ENCODE data around the gene TSSK3. TPM values are rescaled to one million over a fixed set of nuclear protein-coding genes. Genes with fewer than 3 reads are reported as not detected.

TSSK3 gene
- total and polyA plus RNA-seq, 2 of the 8 experiments (the other 6 are each of a cell fraction or from before 2014, with no cell fraction given) = 1.2 TPM

- Histone ChIP-seq H2BK5ac (ENCODE audit: low read depth, low read length) (no peak overlapping the region), H3K56ac (replicated peaks; ENCODE audit: insufficient read length, low read depth, low read length) (no peak overlapping the region), H4K91ac (replicated peaks; ENCODE audit: insufficient read length, low read length) (no peak overlapping the region), H3K23ac (ENCODE audit: insufficient read length) (no peak overlapping the region), H3K4me2 (ENCODE audit: insufficient read depth in 1 of 2, low read depth in 2 of 2, low read length in 2 of 2) (no peak overlapping the region), H2BK15ac (ENCODE audit: low read length) (no peak overlapping the region), H3K27me3 (replicated peaks in 1 of 4; ENCODE audit: control insufficient read depth in 3 of 4, extremely low read depth in 1 of 4, insufficient read depth in 3 of 4, low read length in 3 of 4) (no peaks in the 10 kb centered on the region), H3K4me1 (replicated peaks in 1 of 4; ENCODE audit: control insufficient read depth in 3 of 4, insufficient read depth in 4 of 4, low read length in 3 of 4) (no peaks in the 10 kb centered on the region; a peak in 1 of 7 replicates), H3K23me2 (ENCODE audit: low read depth, low read length) (no peaks in the 10 kb centered on the region), H2BK120ac (replicated peaks; ENCODE audit: low read depth, low read length) (no peak overlapping the region), H3K9me3 (ENCODE audit: insufficient read depth in 2 of 2, low read depth in 1 of 2, low read length in 1 of 2) (no peaks in the 10 kb centered on the region), H3K4me3 (ENCODE audit: extremely low read depth in 1 of 4, insufficient read depth in 2 of 4, low read depth in 3 of 4, low read length in 4 of 4) (no peak overlapping the region), H2AFZ (ENCODE audit: low read length) (0 out of 2 replicates have a peak overlapping the region, but pooled peaks have one; percentile 72), H3K27ac (ENCODE audit: low read depth, low read length) (no peak overlapping the region), H4K20me1 (replicated peaks in 1 of 2; ENCODE audit: control insufficient read depth in 1 of 2, insufficient read depth in 2 of 2, low read length in 2 of 2) (no peaks in the 10 kb centered on the region), H2AK5ac (ENCODE audit: low read depth, low read length) (no peak overlapping the region), H3K18ac (ENCODE audit: extremely low read depth, low read length) (no peak overlapping the region), H3K9ac (replicated peaks in 1 of 4; ENCODE audit: extremely low read depth in 1 of 4, low read depth in 3 of 4, low read length in 3 of 4) (no peak overlapping the region), H3K79me1 (ENCODE audit: low read depth, low read length) (no peaks in the 10 kb centered on the region), H4K5ac (ENCODE audit: insufficient read length, low read depth, low read length) (no peak overlapping the region), H4K8ac (ENCODE audit: extremely low read depth, insufficient read depth, low read length) (peak overlapping the region; percentile 3; the same call in 1 of the 2 replicates), H3K79me2 (ENCODE audit: control insufficient read depth in 1 of 2, insufficient read depth in 2 of 2, low read length in 2 of 2) (no peaks in the 10 kb centered on the region), H2BK20ac (ENCODE audit: low read length) (no peak overlapping the region), H3K36me3 (ENCODE audit: control insufficient read depth in 2 of 4, insufficient read depth in 4 of 4, low read length in 3 of 4) (no peaks in the 10 kb centered on the region), H3K4ac (replicated peaks; ENCODE audit: insufficient read length, low read depth, low read length) (no peak overlapping the region), H2BK12ac (ENCODE audit: low read depth, low read length) (no peak overlapping the region), H3K14ac (ENCODE audit: insufficient read length) (no peak overlapping the region)
- 46% methylated on average over 13 of the region's 13 CpGs; no CpG with 5 or more reads in 1 of the 2 experiments for WGBS, 2 experiments (ENCODE audit: extremely low coverage in 1 of 2, insufficient coverage in 1 of 2, insufficient read length in 1 of 2, insufficient replicate concordance in 2 of 2, low coverage in 1 of 2, low lambda C conversion rate in 2 of 2, missing lambda C conversion rate in 1 of 2)
- DNase-seq (ENCODE audit: low read depth in 1 of 2, low spot score in 2 of 2) = peak in 1 of 2 experiments; percentile 91
- no peak for FAIRE-seq
- POLR2A ChIA-PET (ENCODE audit: partially characterized antibody) = interaction anchor here (0.6 to 1.5 kb wide), 9 partner anchors 16 to 499 kb away, joined by 3 to 5 read pairs (median 3); partner anchors contain the start of gene RBBP4
- CTCF ChIA-PET (ENCODE audit: partially characterized antibody) = interaction anchor here (0.6 to 4.9 kb wide), 53 partner anchors 9 to 524 kb away, joined by 3 to 56 read pairs (median 4); partner anchors contain the start of genes RBBP4 and ZBTB8B
- TF ChIP-seq JUND (IDR thresholded peaks at IDR 0.05; ENCODE audit: low read length) = no peak
- TF ChIP-seq SP4 (IDR thresholded peaks at IDR 0.05; ENCODE audit: low read length) = 0 out of 2 replicates have a peak, but pooled peaks have one; percentile 55
- 0 out of 4 replicates have a peak, but pooled peaks of 1 of the 2 experiments have one; percentile 29 for TF ChIP-seq SIN3A (conservative IDR thresholded peaks at IDR 0.05 in 1 of 2, IDR thresholded peaks at IDR 0.05 in 1 of 2; ENCODE audit: low read depth in 1 of 2, low read length in 2 of 2)
- TF ChIP-seq EP300 (IDR thresholded peaks at IDR 0.05; ENCODE audit: borderline replicate concordance in 1 of 2, low read depth in 2 of 2, low read length in 2 of 2) = peak in 1 of 2 experiments; percentile 24; a peak in 1 of 3 replicates
- TF ChIP-seq YY1 (IDR thresholded peaks at IDR 0.05; ENCODE audit: low read depth, low read length) = no peak
- TF ChIP-seq CEBPB (IDR thresholded peaks at IDR 0.05; ENCODE audit: low read depth, low read length) = no peak
- TF ChIP-seq SIRT6 (IDR thresholded peaks at IDR 0.05; ENCODE audit: low read length) = no peak
- TF ChIP-seq TAF7 (optimal IDR thresholded peaks at IDR 0.05; ENCODE audit: borderline replicate concordance, low read depth, low read length) = peak; percentile 17
- no peak for TF ChIP-seq SP2 (IDR thresholded peaks at IDR 0.05; ENCODE audit: low read length)
- TF ChIP-seq MAFK (IDR thresholded peaks at IDR 0.05; ENCODE audit: low read depth, low read length) = no peak
Observed at GRCh38 chr1:32400876-32401631, 38.7 kb downstream of the TSSK3 start.

All from H1 (cell line).